H9 (cell line): ENCODE results near the gene FLT1. TPM values are rescaled to one million over a fixed set of nuclear protein-coding genes. Genes with fewer than 3 reads are reported as not detected.

ENCODE experiments used
- DNase-seq: peaks from one replicate; pipeline ENCODE4 v3.0.0-alpha.2; 2017
- H2AFZ ChIP-seq: one replicate; pipeline ENCODE4 v1.6.1; 2013; ENCODE audit warnings: mild to moderate bottlenecking, low read length, control low read depth, moderate library complexity
- H2AK5ac ChIP-seq: 2 replicates; pipeline ENCODE4 v1.6.1; 2013; ENCODE audit warnings: low read length, control low read depth, mixed read lengths; ENCODE audit not compliant: insufficient read length
- H2BK120ac ChIP-seq: one replicate; pipeline ENCODE4 v1.6.1; 2013; ENCODE audit warnings: low read depth, mild to moderate bottlenecking, low read length, control low read depth, inconsistent platforms; ENCODE audit not compliant: poor library complexity, severe bottlenecking
- H2BK12ac ChIP-seq: 2 replicates; pipeline ENCODE4 v1.6.1; 2013; ENCODE audit warnings: low read length, control low read depth, mixed read lengths, low read depth; ENCODE audit not compliant: insufficient read length
- H2BK15ac ChIP-seq: 2 replicates; pipeline ENCODE4 v1.6.1; 2013; ENCODE audit warnings: low read depth, low read length, control low read depth
- H2BK20ac ChIP-seq: one replicate; pipeline ENCODE4 v1.6.1; 2013; ENCODE audit warnings: low read depth, mild to moderate bottlenecking, low read length, control low read depth, inconsistent platforms; ENCODE audit not compliant: poor library complexity, severe bottlenecking
- H2BK5ac ChIP-seq: 2 replicates; pipeline ENCODE4 v1.6.1; 2013; ENCODE audit warnings: low read length, control low read depth, mixed read lengths; ENCODE audit not compliant: insufficient read length
- H3K14ac ChIP-seq: 2 replicates; pipeline ENCODE4 v1.6.1; 2013; ENCODE audit warnings: low read length, control low read depth; ENCODE audit not compliant: insufficient read depth
- H3K18ac ChIP-seq: 2 replicates; pipeline ENCODE4 v1.6.1; 2013; ENCODE audit warnings: low read depth, mild to moderate bottlenecking, mixed read lengths, low read length, control low read depth; ENCODE audit not compliant: insufficient read length
- H3K23ac ChIP-seq: 2 replicates; pipeline ENCODE4 v1.6.1; 2013; ENCODE audit warnings: low read length, control low read depth, mixed read lengths, low read depth; ENCODE audit not compliant: insufficient read length
- H3K23me2 ChIP-seq: 2 replicates; pipeline ENCODE4 v1.6.1; 2013; ENCODE audit warnings: low read depth, mild to moderate bottlenecking, mixed read lengths, low read length, control low read depth; ENCODE audit not compliant: insufficient read length, poor library complexity, severe bottlenecking
- H3K27ac ChIP-seq: 2 replicates; pipeline ENCODE4 v1.5.1; 2013; ENCODE audit warnings: low read length, control low read depth, mixed read lengths, low read depth; ENCODE audit not compliant: insufficient read length
- H3K27me3 ChIP-seq: 2 replicates; pipeline ENCODE4 v1.6.1; 2013; ENCODE audit warnings: low read length, control low read depth, inconsistent platforms; ENCODE audit not compliant: insufficient read depth
- H3K4ac ChIP-seq: 2 replicates; pipeline ENCODE4 v1.6.1; 2013; ENCODE audit warnings: low read depth, mild to moderate bottlenecking, control low read depth, inconsistent platforms, low read length, moderate library complexity
- H3K4me1 ChIP-seq: 2 replicates; pipeline ENCODE4 v1.6.1; 2013; ENCODE audit warnings: low read length, control low read depth, inconsistent platforms; ENCODE audit not compliant: insufficient read depth
- H3K4me2 ChIP-seq: 2 replicates; pipeline ENCODE4 v1.6.1; 2013; ENCODE audit warnings: low read length, control low read depth, mixed read lengths; ENCODE audit not compliant: insufficient read length, insufficient read depth
- H3K56ac ChIP-seq: 2 replicates; pipeline ENCODE4 v1.6.1; 2013; ENCODE audit warnings: low read depth, mild to moderate bottlenecking, mixed read lengths, low read length, control low read depth; ENCODE audit not compliant: insufficient read length
- H3K79me1 ChIP-seq: 2 replicates; pipeline ENCODE4 v1.6.1; 2013; ENCODE audit warnings: low read depth, mild to moderate bottlenecking, moderate library complexity, low read length, control low read depth, inconsistent platforms; ENCODE audit not compliant: insufficient read depth, poor library complexity, severe bottlenecking
- H3K79me2 ChIP-seq: 2 replicates; pipeline ENCODE4 v1.6.1; 2013; ENCODE audit warnings: low read length, control low read depth, inconsistent platforms; ENCODE audit not compliant: insufficient read depth
- H3K9ac ChIP-seq: 2 replicates; pipeline ENCODE4 v1.6.1; 2013; ENCODE audit warnings: low read length, control low read depth, mixed read lengths; ENCODE audit not compliant: insufficient read length; ENCODE audit errors: extremely low read depth
- H3K9me3 ChIP-seq: one replicate; pipeline ENCODE4 v1.6.1; 2013; ENCODE audit warnings: low read depth, low read length, inconsistent platforms; ENCODE audit not compliant: control insufficient read depth
- H3T11ph ChIP-seq: one replicate; pipeline ENCODE4 v1.6.1; 2013; ENCODE audit warnings: mild to moderate bottlenecking, low read length, control low read depth, inconsistent platforms
- H4K20me1 ChIP-seq: one replicate; pipeline ENCODE4 v1.6.1; 2013; ENCODE audit not compliant: control insufficient read depth, insufficient read length, insufficient read depth
- H4K5ac ChIP-seq: 2 replicates; pipeline ENCODE4 v1.6.1; 2013; ENCODE audit warnings: low read depth, mild to moderate bottlenecking, mixed read lengths, low read length, control low read depth; ENCODE audit not compliant: insufficient read length
- H4K8ac ChIP-seq: replicated peaks from 2 replicates; pipeline ENCODE4 v1.6.1; 2013; ENCODE audit warnings: low read length, control low read depth, mixed read lengths, low read depth; ENCODE audit not compliant: insufficient read length
- H4K91ac ChIP-seq: 2 replicates; pipeline ENCODE4 v1.6.1; 2013; ENCODE audit warnings: low read depth, mild to moderate bottlenecking, moderate library complexity, mixed read lengths, low read length, control low read depth; ENCODE audit not compliant: insufficient read length
- H3K27ac Mint-ChIP-seq, 3 experiments: 2 replicates in 2 of 3; 3 replicates in 1 of 3; pipeline ENCODE4 v1.8.0; 2020 to 2021; ENCODE audit warnings: mixed read lengths in 3 of 3, mild to moderate bottlenecking in 1 of 3, moderate library complexity in 1 of 3
- H3K27me3 Mint-ChIP-seq: 2 replicates; pipeline ENCODE4 v1.8.0; 2021; ENCODE audit warnings: low read depth, mild to moderate bottlenecking, moderate library complexity, mixed read lengths
- H3K36me3 Mint-ChIP-seq, 3 experiments: 2 replicates in 2 of 3; 3 replicates in 1 of 3; pipeline ENCODE4 v1.8.0; 2020 to 2021; ENCODE audit warnings: low read depth in 3 of 3, mixed read lengths in 3 of 3; ENCODE audit not compliant: insufficient read depth in 1 of 3
- H3K4me1 Mint-ChIP-seq, 2 experiments: 2 replicates each; pipeline ENCODE4 v1.8.0; 2020; ENCODE audit warnings: mixed read lengths in 2 of 2
- H3K4me3 Mint-ChIP-seq, 2 experiments: 2 replicates in 1 of 2; 3 replicates in 1 of 2; pipeline ENCODE4 v1.8.0; 2020 to 2021; ENCODE audit warnings: mild to moderate bottlenecking in 2 of 2, mixed read lengths in 2 of 2, moderate library complexity in 1 of 2
- H3K9me3 Mint-ChIP-seq, 2 experiments: 2 replicates in 1 of 2; 3 replicates in 1 of 2; pipeline ENCODE4 v1.8.0; 2020; ENCODE audit warnings: mild to moderate bottlenecking in 2 of 2, mixed read lengths in 2 of 2, moderate library complexity in 1 of 2
- CTCF ChIP-seq: fragments of 200-600 bp; sonication (generic); conservative IDR thresholded peaks from 3 replicates; pipeline ENCODE4 v1.8.0; 2021; ENCODE audit warnings: antibody characterized with exemption, mild to moderate bottlenecking
- WGBS: extraction: QIAGEN DNeasy Blood & Tissue Kit; methylation state at CpG from one replicate; pipeline ENCODE4 v1.1.7; 2013; ENCODE audit warnings: missing lambda C conversion rate, low lambda C conversion rate, mixed read lengths; ENCODE audit not compliant: insufficient read length; ENCODE audit errors: extremely low coverage; 5-methylcytosine and 5-hydroxymethylcytosine counted together
- total RNA-seq: library from RNA; stranded (reverse); gene quantifications from 2 replicates; pipeline ENCODE4 v1.2.1, GENCODE V29; 2021

Gene FLT1
- total RNA-seq, 1 experiment from 2014 or later: 84.1 TPM

DNA sequence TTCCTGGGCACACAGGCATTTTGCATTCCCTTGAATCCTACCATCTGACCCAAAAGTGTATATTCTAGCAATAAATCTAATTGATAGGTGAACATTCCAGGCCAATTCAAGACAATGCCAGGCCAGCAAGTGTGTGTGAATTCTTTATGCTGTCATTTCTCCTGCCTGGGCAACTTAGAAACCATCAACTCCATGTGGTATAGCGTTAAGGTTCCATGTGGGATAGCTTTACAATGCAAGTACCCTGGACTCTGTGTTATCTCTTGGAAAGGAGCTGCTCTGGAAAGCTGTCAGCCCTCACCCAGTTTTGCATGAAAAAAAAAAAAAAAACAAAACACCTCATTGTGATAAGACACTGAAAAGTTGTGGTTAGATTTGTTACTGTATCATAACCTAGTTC, 15.6 kb upstream of the FLT1 start:
- Histone ChIP-seq H3K27ac (no peak overlapping the region), H2BK5ac (no peak overlapping the region), H2BK20ac (no peak overlapping the region), H2BK120ac (no peak overlapping the region), H3K79me1 (no peaks in the 10 kb centered on the region), H3K9me3 (no peaks in the 10 kb centered on the region), H3K4ac (no peak overlapping the region), H4K8ac (no peak overlapping the region), H3K23ac (no peak overlapping the region), H3K4me2 (no peak overlapping the region), H3K79me2 (no peaks in the 10 kb centered on the region), H3K27me3 (no peaks in the 10 kb centered on the region), H3K56ac (no peak overlapping the region), H2AK5ac (no peak overlapping the region), H3K14ac (no peak overlapping the region), H4K5ac (no peak overlapping the region), H3K18ac (no peak overlapping the region), H3K4me1 (peaks cover 3% of the 10 kb centered on the region; the same call in 1 of the 2 replicates), H3T11ph (no peak overlapping the region), H3K9ac (no peak overlapping the region), H4K20me1 (no peaks in the 10 kb centered on the region), H2BK12ac (no peak overlapping the region), H2AFZ (no peak overlapping the region), H2BK15ac (no peak overlapping the region), H4K91ac (no peak overlapping the region), H3K23me2 (no peaks in the 10 kb centered on the region)
- H3K27me3 Mint-ChIP-seq: no peaks in the 10 kb centered on the region; the same call in 1 of the 2 replicates
- no peak overlapping the region for H3K27ac Mint-ChIP-seq
- H3K4me3 Mint-ChIP-seq: no peak overlapping the region
- DNase-seq: no peak
- peaks cover 0 to 15% (median 3%) of the 10 kb centered on the region in 3 experiments; a peak in 4 of 7 replicates for H3K36me3 Mint-ChIP-seq
- peaks cover 7 to 9% of the 10 kb centered on the region in 2 experiments for H3K4me1 Mint-ChIP-seq
- TF ChIP-seq CTCF: no peak
- WGBS: no CpG with 5 or more reads among the region's 1 CpG
- H3K9me3 Mint-ChIP-seq: peaks cover 4 to 19% of the 10 kb centered on the region in 2 experiments; a peak in 4 of 5 replicates
